ENCODE measurements around the gene INTS12.
"Not testable (repeated sequence)": the region's sequence is repeated elsewhere in the genome, so short reads cannot be mapped to it uniquely, and the experiment has no call there.

Gene INTS12

GRCh38 chr4:105710012-105710600 lies 1.6 kb upstream of the INTS12 start:
- no peak for TF ChIP-seq CTCF (IDR thresholded peaks at IDR 0.05; ENCODE audit: insufficient read depth, low read depth, low read length, missing control alignments)
- H3K4me3 ChIP-seq (ENCODE audit: low read length), result peak overlapping the region; percentile 90
- DNase-seq (ENCODE audit: low read depth), result no peak

GRCh38 chr4:105709081-105709450 lies 577 bp upstream of the INTS12 start:
- peak overlapping the region; percentile 90 for H3K4me3 ChIP-seq (ENCODE audit: low read length)
- TF ChIP-seq CTCF (IDR thresholded peaks at IDR 0.05; ENCODE audit: insufficient read depth, low read depth, low read length, missing control alignments), result no peak
- peak; percentile 45 for DNase-seq (ENCODE audit: low read depth)

- DNase-seq (ENCODE audit: low read depth), result no peak
- TF ChIP-seq CTCF (IDR thresholded peaks at IDR 0.05; ENCODE audit: insufficient read depth, low read depth, low read length, missing control alignments), result no peak
- peak overlapping the region; percentile 90 for H3K4me3 ChIP-seq (ENCODE audit: low read length)
Measured at GRCh38 chr4:105707782-105708180, 708 bp downstream of the INTS12 start.

- no peak for TF ChIP-seq CTCF (IDR thresholded peaks at IDR 0.05; ENCODE audit: insufficient read depth, low read depth, low read length, missing control alignments)
- H3K4me3 ChIP-seq (ENCODE audit: low read length), result no peak overlapping the region
- no peak for DNase-seq (ENCODE audit: low read depth)
Measured at GRCh38 chr4:105698607-105699006, 9.9 kb downstream of the INTS12 start.

- not testable (repeated sequence) for H3K4me3 ChIP-seq (ENCODE audit: low read length); DNase-seq (ENCODE audit: low read depth)
Measured at GRCh38 chr4:105695832-105696231, 12.7 kb downstream of the INTS12 start.

- not testable (repeated sequence) for H3K4me3 ChIP-seq (ENCODE audit: low read length); DNase-seq (ENCODE audit: low read depth)
Measured at GRCh38 chr4:105694812-105695211, 13.7 kb downstream of the INTS12 start.

- no peak for TF ChIP-seq CTCF (IDR thresholded peaks at IDR 0.05; ENCODE audit: insufficient read depth, low read depth, low read length, missing control alignments)
- DNase-seq (ENCODE audit: low read depth), result no peak
Measured at GRCh38 chr4:105686571-105686970, 21.9 kb downstream of the INTS12 start.

GRCh38 chr4:105683038-105683437 lies 25.5 kb downstream of the INTS12 start:
- no peak for TF ChIP-seq CTCF (IDR thresholded peaks at IDR 0.05; ENCODE audit: insufficient read depth, low read depth, low read length, missing control alignments)
- peak; percentile 88 for DNase-seq (ENCODE audit: low read depth)
- H3K4me3 ChIP-seq (ENCODE audit: low read length), result no peak overlapping the region

More at GRCh38 chr4:105686571-105686970, 21.9 kb downstream of the INTS12 start:
- no peak overlapping the region for H3K4me3 ChIP-seq (ENCODE audit: low read length)

Measured in epithelial cell of esophagus (primary cell).